ENCODE results near the gene LEAP2. TPM values are rescaled to one million over a fixed set of nuclear protein-coding genes. Genes with fewer than 3 reads are reported as not detected.

The LEAP2 gene
- total and polyA plus RNA-seq, 2 of the 8 experiments (the other 6 are each of a cell fraction or from before 2014, with no cell fraction given), result 1.8 to 2.9 TPM

GRCh38 chr5:132825033-132825833 lies 48.2 kb upstream of the LEAP2 start (continued):
- TF ChIP-seq RAD21 (IDR thresholded peaks at IDR 0.05 in 1 of 2, conservative IDR thresholded peaks at IDR 0.05 in 1 of 2; ENCODE audit: low read depth in 2 of 2, low read length in 2 of 2) (no peak; a peak in 1 of 4 replicates), TAF7 (optimal IDR thresholded peaks at IDR 0.05; ENCODE audit: borderline replicate concordance, low read depth, low read length) (no peak)

All from H1 (cell line).